H1 (cell line): ENCODE measurements around the gene LRBA. TPM values are rescaled to one million over a fixed set of nuclear protein-coding genes. Genes with fewer than 3 reads are reported as not detected.

Experiments
- CTCF ChIA-PET: fragments of 300-600 bp; sonication (Branson Sonifier 250); formaldehyde crosslinking; loops from one replicate; lab custom pipeline; 2021; ENCODE audit not compliant: partially characterized antibody; lab: Charles Lee
- POLR2A ChIA-PET: fragments of 300-600 bp; sonication (Branson Sonifier 250); formaldehyde crosslinking; loops from one replicate; lab custom pipeline; 2021; ENCODE audit warnings: inconsistent platforms; ENCODE audit not compliant: partially characterized antibody; lab: Charles Lee
- DNase-seq, 2 experiments: peaks; one replicate each; pipeline versions ENCODE4 v3.0.0 to v3.0.0-alpha.2; 2010 to 2022; ENCODE audit warnings: low spot score in 2 of 2, low read depth in 1 of 2, mixed read lengths in 1 of 2
- FAIRE-seq: peaks from 2 replicates; lab custom pipeline; 2011; peaks lifted over from hg19 to GRCh38; lab: Jason Lieb, UNC
- H2AFZ ChIP-seq: 2 replicates; pipeline ENCODE4 v1.8.1; 2012; ENCODE audit warnings: low read length, inconsistent platforms
- H2AK5ac ChIP-seq: 2 replicates; pipeline ENCODE4 v1.6.1; 2013; ENCODE audit warnings: low read depth, low read length
- H2BK120ac ChIP-seq: replicated peaks from 2 replicates; pipeline ENCODE3; 2013; ENCODE audit warnings: low read depth, low read length, inconsistent platforms
- H2BK12ac ChIP-seq: 2 replicates; pipeline ENCODE4 v1.6.1; 2013; ENCODE audit warnings: low read depth, low read length
- H2BK15ac ChIP-seq: 2 replicates; pipeline ENCODE4 v1.6.1; 2013; ENCODE audit warnings: low read length
- H2BK20ac ChIP-seq: 2 replicates; pipeline ENCODE4 v1.6.1; 2013; ENCODE audit warnings: low read length
- H2BK5ac ChIP-seq: 2 replicates; pipeline ENCODE4 v1.6.1; 2013; ENCODE audit warnings: low read depth, low read length
- H3K14ac ChIP-seq: 2 replicates; pipeline ENCODE4 v1.6.1; 2013; ENCODE audit warnings: inconsistent platforms; ENCODE audit not compliant: insufficient read length
- H3K18ac ChIP-seq: 2 replicates; pipeline ENCODE4 v1.6.1; 2013; ENCODE audit warnings: low read length; ENCODE audit errors: extremely low read depth
- H3K23ac ChIP-seq: 2 replicates; pipeline ENCODE4 v1.6.1; 2013; ENCODE audit warnings: inconsistent platforms; ENCODE audit not compliant: insufficient read length
- H3K23me2 ChIP-seq: 2 replicates; pipeline ENCODE4 v1.6.1; 2013; ENCODE audit warnings: low read depth, low read length
- H3K27ac ChIP-seq: 2 replicates; pipeline ENCODE4 v1.6.1; 2011; ENCODE audit warnings: low read depth, low read length, inconsistent platforms
- H3K27me3 ChIP-seq, 4 experiments: replicated peaks in 1 of 4; 1 replicate in 1 of 4; 2 replicates in 3 of 4; pipeline versions ENCODE4 v1.6.1 to v1.8.1; 2011 to 2013; ENCODE audit warnings: low read length in 3 of 4, mild to moderate bottlenecking in 3 of 4, inconsistent platforms in 2 of 4, mixed read lengths in 2 of 4, moderate library complexity in 1 of 4; ENCODE audit not compliant: control insufficient read depth in 3 of 4, insufficient read depth in 3 of 4; ENCODE audit errors: extremely low read depth in 1 of 4
- H3K36me3 ChIP-seq, 4 experiments: 2 replicates each; pipeline versions ENCODE4 v1.6.1 to v1.8.1; 2011 to 2013; ENCODE audit warnings: mild to moderate bottlenecking in 4 of 4, low read length in 3 of 4, moderate library complexity in 2 of 4, control low read depth in 1 of 4, inconsistent platforms in 1 of 4; ENCODE audit not compliant: insufficient read depth in 4 of 4, control insufficient read depth in 2 of 4
- H3K4ac ChIP-seq: replicated peaks from 2 replicates; pipeline ENCODE3; 2013; ENCODE audit warnings: low read length, low read depth, mixed read lengths, inconsistent platforms; ENCODE audit not compliant: insufficient read length
- H3K4me1 ChIP-seq, 4 experiments: replicated peaks in 1 of 4; 1 replicate in 1 of 4; 2 replicates in 3 of 4; pipeline versions ENCODE4 v1.6.1 to v1.8.1; 2011 to 2013; ENCODE audit warnings: low read length in 3 of 4, inconsistent platforms in 2 of 4, mixed read lengths in 1 of 4; ENCODE audit not compliant: insufficient read depth in 4 of 4, control insufficient read depth in 3 of 4
- H3K4me2 ChIP-seq, 2 experiments: 2 replicates each; pipeline versions ENCODE4 v1.6.1 to v1.8.1; 2011 to 2013; ENCODE audit warnings: low read depth in 2 of 2, low read length in 2 of 2, control low read depth in 1 of 2, inconsistent platforms in 1 of 2, mild to moderate bottlenecking in 1 of 2; ENCODE audit not compliant: insufficient read depth in 1 of 2
- H3K4me3 ChIP-seq, 4 experiments: fragments of 200-600, 300-600 bp in 1 of 4; sonication (generic), shearing (Covaris generic), sonication (Bioruptor Twin) in 1 of 4; 2 replicates each; pipeline versions ENCODE4 v1.5.1 to v1.8.1; 2011 to 2016; ENCODE audit warnings: low read length in 4 of 4, low read depth in 3 of 4, control low read depth in 2 of 4, inconsistent platforms in 2 of 4, mild to moderate bottlenecking in 2 of 4, mixed read lengths in 1 of 4, moderate library complexity in 1 of 4; ENCODE audit not compliant: insufficient read depth in 2 of 4; ENCODE audit errors: extremely low read depth in 1 of 4
- H3K56ac ChIP-seq: replicated peaks from 2 replicates; pipeline ENCODE3; 2013; ENCODE audit warnings: low read depth, mild to moderate bottlenecking, mixed read lengths, low read length, inconsistent platforms; ENCODE audit not compliant: insufficient read length
- H3K79me1 ChIP-seq: 2 replicates; pipeline ENCODE4 v1.6.1; 2013; ENCODE audit warnings: low read depth, low read length, control low read depth
- H3K79me2 ChIP-seq, 2 experiments: 2 replicates each; pipeline versions ENCODE4 v1.6.1 to v1.8.1; 2012 to 2013; ENCODE audit warnings: low read length in 2 of 2, mild to moderate bottlenecking in 2 of 2, inconsistent platforms in 1 of 2; ENCODE audit not compliant: insufficient read depth in 2 of 2, control insufficient read depth in 1 of 2
- H3K9ac ChIP-seq, 4 experiments: replicated peaks in 1 of 4; 1 replicate in 1 of 4; 2 replicates in 3 of 4; pipeline versions ENCODE4 v1.6.1 to v1.8.1; 2011 to 2013; ENCODE audit warnings: low read depth in 3 of 4, low read length in 3 of 4, control low read depth in 2 of 4, mild to moderate bottlenecking in 2 of 4, moderate library complexity in 2 of 4, inconsistent platforms in 1 of 4; ENCODE audit errors: extremely low read depth in 1 of 4
- H3K9me3 ChIP-seq, 2 experiments: 2 replicates each; pipeline versions ENCODE4 v1.6.1 to v1.8.1; 2012 to 2013; ENCODE audit warnings: mild to moderate bottlenecking in 2 of 2, moderate library complexity in 2 of 2, control low read depth in 1 of 2, inconsistent platforms in 1 of 2, low read depth in 1 of 2, low read length in 1 of 2, mixed read lengths in 1 of 2; ENCODE audit not compliant: insufficient read depth in 2 of 2
- H4K20me1 ChIP-seq, 2 experiments: replicated peaks in 1 of 2; 2 replicates each; pipeline versions ENCODE3 to v1.8.1; 2011 to 2013; ENCODE audit warnings: inconsistent platforms in 2 of 2, low read length in 2 of 2, mild to moderate bottlenecking in 1 of 2; ENCODE audit not compliant: insufficient read depth in 2 of 2, control insufficient read depth in 1 of 2
- H4K5ac ChIP-seq: 2 replicates; pipeline ENCODE4 v1.6.1; 2013; ENCODE audit warnings: low read length, low read depth, mixed read lengths, inconsistent platforms; ENCODE audit not compliant: insufficient read length
- H4K8ac ChIP-seq: 2 replicates; pipeline ENCODE4 v1.8.0; 2013; ENCODE audit warnings: mild to moderate bottlenecking, moderate library complexity, low read length, inconsistent platforms; ENCODE audit not compliant: insufficient read depth; ENCODE audit errors: extremely low read depth
- H4K91ac ChIP-seq: replicated peaks from 2 replicates; pipeline ENCODE3; 2013; ENCODE audit warnings: low read length, mixed read lengths, inconsistent platforms; ENCODE audit not compliant: insufficient read length
- ASH2L ChIP-seq: fragments of 200-600, 300-600 bp; sonication (generic); IDR thresholded peaks from one replicate; pipeline ENCODE4 v1.7.1; 2017; ENCODE audit warnings: low read length
- BACH1 ChIP-seq: IDR thresholded peaks from 2 replicates; pipeline ENCODE4 v1.6.1; 2012; ENCODE audit warnings: low read length, improper control_type of control experiment
- CHD1 ChIP-seq: IDR thresholded peaks from 2 replicates; pipeline ENCODE4 v1.6.1; 2012; ENCODE audit warnings: low read depth, low read length, improper control_type of control experiment
- GTF2F1 ChIP-seq: IDR thresholded peaks from 2 replicates; pipeline ENCODE4 v1.6.1; 2012; ENCODE audit warnings: low read depth, low read length, improper control_type of control experiment, borderline replicate concordance
- JUND ChIP-seq: IDR thresholded peaks from 2 replicates; pipeline ENCODE4 v1.6.1; 2011; ENCODE audit warnings: mild to moderate bottlenecking, improper control_type of control experiment, low read length
- MAFK ChIP-seq: IDR thresholded peaks from 2 replicates; pipeline ENCODE4 v1.6.1; 2012; ENCODE audit warnings: low read depth, mild to moderate bottlenecking, improper control_type of control experiment, low read length
- NRF1 ChIP-seq: IDR thresholded peaks from 2 replicates; pipeline ENCODE4 v1.6.1; 2011; ENCODE audit warnings: mild to moderate bottlenecking, low read depth, low read length, improper control_type of control experiment
- RAD21 ChIP-seq, 2 experiments: IDR thresholded peaks in 1 of 2; conservative IDR thresholded peaks in 1 of 2; 2 replicates each; pipeline ENCODE4 v1.6.1; 2011; ENCODE audit warnings: low read depth in 2 of 2, low read length in 2 of 2, improper control_type of control experiment in 1 of 2, inconsistent platforms in 1 of 2, mild to moderate bottlenecking in 1 of 2, moderate library complexity in 1 of 2
- SIX5 ChIP-seq: IDR thresholded peaks from 2 replicates; pipeline ENCODE4 v1.6.1; 2011; ENCODE audit warnings: mild to moderate bottlenecking, low read depth, low read length
- TBP ChIP-seq: IDR thresholded peaks from 2 replicates; pipeline ENCODE4 v1.6.1; 2011; ENCODE audit warnings: low read depth, low read length, improper control_type of control experiment
- WGBS, 2 experiments: shearing (Covaris generic) in 1 of 2; methylation state at CpG; one replicate each; pipeline versions ENCODE4 v1.1.6 to v1.1.7; 2013 to 2015; ENCODE audit warnings: low lambda C conversion rate in 2 of 2, mixed read lengths in 2 of 2, inconsistent platforms in 1 of 2, low coverage in 1 of 2, missing lambda C conversion rate in 1 of 2; ENCODE audit not compliant: insufficient replicate concordance in 2 of 2, insufficient coverage in 1 of 2, insufficient read length in 1 of 2; ENCODE audit errors: extremely low coverage in 1 of 2, missing lambda C conversion rate in 1 of 2; 5-methylcytosine and 5-hydroxymethylcytosine counted together
- polyA plus RNA-seq, 7 experiments: library from polyadenylated mRNA; depleted of rRNA in 3 of 7; stranded (reverse) in 5 of 7; unstranded in 2 of 7; fragments of >200 nt in 5 of 7; fragments of 200-250 nt in 2 of 7; gene quantifications; 1 replicate in 5 of 7; 2 replicates in 1 of 7; 4 replicates in 1 of 7; pipeline versions ENCODE4 v1.2.1 to v1.2.3, GENCODE V29; 2011 to 2013; ENCODE audit warnings: missing spikeins in 2 of 7, mixed read lengths in 2 of 7
- total RNA-seq: library from RNA; stranded (reverse); fragmentation: NEBNext Ultra II Directional; extraction: Animal tissue kit (Norgen Biotek cat#: 25700); gene quantifications from 2 replicates; pipeline ENCODE4 v1.2.1, GENCODE V29; 2021

LRBA gene
- total and polyA plus RNA-seq, 2 of the 8 experiments (the other 6 are each of a cell fraction or from before 2014, with no cell fraction given): 54.6 to 83.2 TPM

DNA sequence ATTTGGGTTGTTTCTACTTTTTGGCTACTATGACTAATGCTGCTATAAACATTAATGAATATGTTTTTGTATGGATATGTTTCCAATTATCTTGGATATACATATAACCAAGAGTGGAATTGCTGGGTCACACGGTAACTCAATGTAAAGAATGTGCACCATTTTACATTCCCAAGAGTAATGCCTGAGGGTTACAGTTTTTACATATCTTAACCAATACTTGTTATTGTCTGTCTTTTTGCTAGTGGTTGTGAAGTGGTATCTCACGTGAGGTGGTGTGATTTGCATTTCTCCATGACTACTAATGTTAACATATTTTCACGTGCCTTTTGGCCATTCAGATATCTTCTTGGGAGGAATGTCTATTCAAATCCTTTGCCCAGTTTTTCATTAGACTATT lies 633.5 kb downstream of the LRBA start:
- ChIA-PET POLR2A (no interaction called here), CTCF (no interaction called here)
- TF ChIP-seq TBP (no peak), CHD1 (no peak), RAD21 (IDR thresholded peaks at IDR 0.05 in 1 of 2, conservative IDR thresholded peaks at IDR 0.05 in 1 of 2; ENCODE audit: low read depth in 2 of 2, low read length in 2 of 2) (no peak), SIX5 (no peak), MAFK (no peak), JUND (no peak), NRF1 (no peak), BACH1 (no peak), GTF2F1 (no peak), ASH2L (no peak)
- Histone ChIP-seq H3K23me2 (no peaks in the 10 kb centered on the region), H3K9ac (no peak overlapping the region), H4K8ac (no peak overlapping the region), H3K23ac (no peak overlapping the region), H3K4me1 (peaks cover 0 to 3% (median 2%) of the 10 kb centered on the region in 4 experiments; a peak in 1 of 7 replicates), H4K91ac (no peak overlapping the region), H2BK15ac (no peak overlapping the region), H2BK12ac (no peak overlapping the region), H3K14ac (no peak overlapping the region), H3K27ac (no peak overlapping the region), H2BK5ac (no peak overlapping the region), H3K79me2 (no peaks in the 10 kb centered on the region), H2BK120ac (no peak overlapping the region), H2BK20ac (no peak overlapping the region), H2AFZ (no peak overlapping the region), H3K4ac (no peak overlapping the region), H3K9me3 (no peaks in the 10 kb centered on the region), H3K4me3 (no peak overlapping the region), H3K4me2 (no peak overlapping the region), H3K18ac (no peak overlapping the region), H3K27me3 (no peaks in the 10 kb centered on the region), H3K79me1 (no peaks in the 10 kb centered on the region), H4K5ac (no peak overlapping the region), H3K36me3 (no peaks in the 10 kb centered on the region), H4K20me1 (no peaks in the 10 kb centered on the region), H2AK5ac (no peak overlapping the region), H3K56ac (no peak overlapping the region)
- FAIRE-seq: no peak
- WGBS, 2 experiments: 62% methylated on average over 3 of the region's 3 CpGs; no CpG with 5 or more reads in 1 of the 2 experiments
- no peak for DNase-seq
